ENCODE measurements around the gene ACADS.
A peak's percentile ranks its signal among the peaks of the same experiment; 100 is the strongest.

ACADS gene

GRCh38 chr12:120758798-120759590 lies 33.4 kb downstream of the ACADS start:
- Histone ChIP-seq H3K27me3 (ENCODE audit: low read depth, low read length) (no peaks in the 10 kb centered on the region), H3K4me1 (ENCODE audit: low read length) (peaks cover 8% of the 10 kb centered on the region), H3K9ac (ENCODE audit: low read length) (no peak overlapping the region), H3K4me2 (ENCODE audit: low read length) (no peak overlapping the region), H3K36me3 (replicated peaks; ENCODE audit: low read depth, low read length) (peaks cover 23% of the 10 kb centered on the region), H3K79me2 (ENCODE audit: low read length) (no peaks in the 10 kb centered on the region), H2AFZ (ENCODE audit: low read depth, low read length) (no peak overlapping the region), H3K27ac (ENCODE audit: low read length) (no peak overlapping the region), H4K20me1 (ENCODE audit: insufficient read depth, low read length) (no peaks in the 10 kb centered on the region), H3K9me3 (ENCODE audit: insufficient read depth, low read length) (peaks cover 7% of the 10 kb centered on the region; the same call in 1 of the 2 replicates), H3K4me3 (ENCODE audit: low read length) (no peak overlapping the region)
- TF ChIP-seq EZH2phosphoT487 (IDR thresholded peaks at IDR 0.05; ENCODE audit: low read depth) (no peak), CTCF (IDR thresholded peaks at IDR 0.05; ENCODE audit: low read depth, low read length) (no peak)

DNA sequence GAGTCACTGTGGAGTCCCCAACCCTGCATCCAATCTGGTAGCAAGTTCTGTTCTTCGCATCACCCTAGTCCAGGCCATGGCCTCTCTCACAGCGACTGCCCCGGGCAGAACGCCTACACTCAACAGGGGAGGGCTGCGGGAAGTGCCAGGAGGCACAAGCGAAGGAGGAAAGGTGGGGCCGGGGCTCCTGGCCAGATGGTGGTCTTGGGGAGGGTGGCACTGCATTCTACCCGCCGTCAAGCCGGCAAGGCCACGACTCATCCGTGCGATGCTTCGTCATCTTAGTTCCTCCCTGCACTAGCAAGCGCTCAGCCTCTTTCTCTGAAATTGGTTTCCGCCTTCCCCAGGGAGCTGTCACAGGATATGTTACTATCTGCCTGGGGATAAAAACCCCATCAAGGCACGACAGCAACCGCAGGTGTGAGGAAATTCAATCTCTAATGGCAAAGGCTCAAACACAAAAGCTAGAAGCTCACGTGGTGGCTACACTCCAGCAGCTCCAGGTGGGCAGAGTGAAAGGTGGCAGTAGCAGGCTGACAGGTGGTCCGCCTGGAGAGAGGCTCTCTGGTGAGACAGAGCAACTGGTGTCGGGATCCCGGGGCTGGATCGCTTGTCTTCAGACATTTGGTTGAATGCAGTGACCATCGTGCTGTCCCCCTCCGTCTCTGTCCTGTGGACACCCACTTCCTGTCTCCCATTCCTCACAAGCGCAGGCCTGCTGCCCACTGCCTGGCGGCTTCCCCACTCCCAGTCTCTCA lies 34.1 kb downstream of the ACADS start:
- H2AFZ ChIP-seq (ENCODE audit: low read depth, low read length) = no peak overlapping the region
- H3K27ac ChIP-seq (ENCODE audit: low read length) = no peak overlapping the region
- no peaks in the 10 kb centered on the region for H3K27me3 ChIP-seq (ENCODE audit: low read depth, low read length)
- peaks cover 8% of the 10 kb centered on the region for H3K4me1 ChIP-seq (ENCODE audit: low read length)
- H4K20me1 ChIP-seq (ENCODE audit: insufficient read depth, low read length) = no peaks in the 10 kb centered on the region
- peaks cover 7% of the 10 kb centered on the region; the same call in 1 of the 2 replicates for H3K9me3 ChIP-seq (ENCODE audit: insufficient read depth, low read length)
- H3K4me3 ChIP-seq (ENCODE audit: low read length) = no peak overlapping the region
- TF ChIP-seq EZH2phosphoT487 (IDR thresholded peaks at IDR 0.05; ENCODE audit: low read depth) = no peak
- no peak for TF ChIP-seq CTCF (IDR thresholded peaks at IDR 0.05; ENCODE audit: low read depth, low read length)
- H3K4me2 ChIP-seq (ENCODE audit: low read length) = no peak overlapping the region
- no peak overlapping the region for H3K9ac ChIP-seq (ENCODE audit: low read length)
- H3K79me2 ChIP-seq (ENCODE audit: low read length) = no peaks in the 10 kb centered on the region
- H3K36me3 ChIP-seq (replicated peaks; ENCODE audit: low read depth, low read length) = peaks cover 28% of the 10 kb centered on the region

- TF ChIP-seq CTCF (IDR thresholded peaks at IDR 0.05; ENCODE audit: low read depth, low read length) (peak; percentile 5; the same call in 1 of the 2 replicates), EZH2phosphoT487 (IDR thresholded peaks at IDR 0.05; ENCODE audit: low read depth) (no peak)
- Histone ChIP-seq H3K27me3 (ENCODE audit: low read depth, low read length) (no peaks in the 10 kb centered on the region), H3K27ac (ENCODE audit: low read length) (no peak overlapping the region)
These were observed 35.0 kb downstream of the ACADS start for GRCh38 chr12:120760349-120761254.

More at GRCh38 chr12:120760349-120761254, 35.0 kb downstream of the ACADS start:
- Histone ChIP-seq H3K4me3 (ENCODE audit: low read length) (no peak overlapping the region), H3K9ac (ENCODE audit: low read length) (no peak overlapping the region), H3K9me3 (ENCODE audit: insufficient read depth, low read length) (peaks cover 1% of the 10 kb centered on the region; the same call in 1 of the 2 replicates), H3K4me1 (ENCODE audit: low read length) (peaks cover 2% of the 10 kb centered on the region), H4K20me1 (ENCODE audit: insufficient read depth, low read length) (no peaks in the 10 kb centered on the region), H3K36me3 (replicated peaks; ENCODE audit: low read depth, low read length) (peaks cover 27% of the 10 kb centered on the region), H3K4me2 (ENCODE audit: low read length) (no peak overlapping the region), H3K79me2 (ENCODE audit: low read length) (no peaks in the 10 kb centered on the region), H2AFZ (ENCODE audit: low read depth, low read length) (no peak overlapping the region)
